Mesenchymal stem cell (in vitro differentiated cells and primary cell): Measurements from ENCODE around the gene IL24.

Experiments used
- DNase-seq: peaks from one replicate; pipeline ENCODE4 v3.0.0-alpha.2; 2013
- H2AFZ ChIP-seq: one replicate; pipeline ENCODE4 v1.6.1; 2013; ENCODE audit warnings: low read depth, mild to moderate bottlenecking, control low read depth, inconsistent platforms, low read length, moderate library complexity
- H2AK5ac ChIP-seq: 2 replicates; pipeline ENCODE4 v1.6.1; 2013; ENCODE audit warnings: low read length, moderate library complexity, mild to moderate bottlenecking, inconsistent platforms; ENCODE audit not compliant: severe bottlenecking
- H2BK120ac ChIP-seq: one replicate; pipeline ENCODE4 v1.6.1; 2013; ENCODE audit warnings: low read depth, mild to moderate bottlenecking, inconsistent platforms, low read length, moderate library complexity
- H2BK12ac ChIP-seq, 2 experiments: one replicate each; pipeline ENCODE4 v1.6.1; 2013; ENCODE audit warnings: inconsistent platforms in 2 of 2, low read length in 2 of 2, mild to moderate bottlenecking in 2 of 2, moderate library complexity in 2 of 2, control low read depth in 1 of 2
- H2BK15ac ChIP-seq: one replicate; pipeline ENCODE4 v1.6.1; 2013; ENCODE audit warnings: mild to moderate bottlenecking, low read depth, inconsistent platforms; ENCODE audit not compliant: poor library complexity, severe bottlenecking
- H2BK5ac ChIP-seq: 2 replicates; pipeline ENCODE4 v1.6.1; 2013; ENCODE audit warnings: low read depth, mild to moderate bottlenecking, low read length, control low read depth, inconsistent platforms; ENCODE audit not compliant: poor library complexity, severe bottlenecking
- H3K14ac ChIP-seq, 2 experiments: one replicate each; pipeline ENCODE4 v1.6.1; 2013; ENCODE audit warnings: inconsistent platforms in 2 of 2, low read length in 2 of 2, control low read depth in 1 of 2, mild to moderate bottlenecking in 1 of 2, moderate library complexity in 1 of 2
- H3K18ac ChIP-seq, 2 experiments: one replicate each; pipeline ENCODE4 v1.6.1; 2013; ENCODE audit warnings: inconsistent platforms in 2 of 2, low read length in 2 of 2, control low read depth in 1 of 2, low read depth in 1 of 2, mild to moderate bottlenecking in 1 of 2
- H3K23ac ChIP-seq, 2 experiments: one replicate each; pipeline ENCODE4 v1.6.1; 2013; ENCODE audit warnings: inconsistent platforms in 2 of 2, low read length in 2 of 2, mild to moderate bottlenecking in 2 of 2, moderate library complexity in 2 of 2, control low read depth in 1 of 2
- H3K27ac ChIP-seq: 2 replicates; pipeline ENCODE4 v1.5.1; 2013; ENCODE audit warnings: mild to moderate bottlenecking, moderate library complexity, low read length, control low read depth, inconsistent platforms; ENCODE audit not compliant: poor library complexity, severe bottlenecking
- H3K27me3 ChIP-seq, 2 experiments: 2 replicates each; pipeline versions ENCODE4 v1.6.1 to v1.7.0; 2013; ENCODE audit warnings: low read length in 2 of 2, mild to moderate bottlenecking in 2 of 2, moderate library complexity in 2 of 2, control low read depth in 1 of 2, inconsistent platforms in 1 of 2; ENCODE audit not compliant: control insufficient read depth in 1 of 2, insufficient read depth in 1 of 2
- H3K36me3 ChIP-seq, 2 experiments: 2 replicates each; pipeline versions ENCODE4 v1.6.1 to v1.7.0; 2013; ENCODE audit warnings: low read length in 2 of 2, control low read depth in 1 of 2, inconsistent platforms in 1 of 2, low read depth in 1 of 2, mild to moderate bottlenecking in 1 of 2; ENCODE audit not compliant: insufficient read depth in 2 of 2, control insufficient read depth in 1 of 2
- H3K4ac ChIP-seq, 2 experiments: one replicate each; pipeline ENCODE4 v1.6.1; 2013; ENCODE audit warnings: inconsistent platforms in 2 of 2, low read length in 2 of 2, mild to moderate bottlenecking in 2 of 2, moderate library complexity in 2 of 2, control low read depth in 1 of 2, low read depth in 1 of 2
- H3K4me1 ChIP-seq: 2 replicates; pipeline ENCODE4 v1.6.1; 2013; ENCODE audit warnings: low read depth, low read length, control low read depth; ENCODE audit not compliant: control insufficient read depth, insufficient read depth
- H3K4me2 ChIP-seq: 2 replicates; pipeline ENCODE4 v1.6.1; 2013; ENCODE audit warnings: low read length, mild to moderate bottlenecking, inconsistent platforms; ENCODE audit not compliant: poor library complexity, severe bottlenecking
- H3K4me3 ChIP-seq, 2 experiments: 2 replicates each; pipeline versions ENCODE4 v1.5.1 to v1.7.0; 2013; ENCODE audit warnings: low read length in 2 of 2, mild to moderate bottlenecking in 2 of 2, control low read depth in 1 of 2, low read depth in 1 of 2; ENCODE audit not compliant: insufficient read depth in 1 of 2
- H3K79me1 ChIP-seq: replicated peaks from 2 replicates; pipeline ENCODE4 v1.6.1; 2013; ENCODE audit warnings: mild to moderate bottlenecking, control low read depth, low read length, inconsistent platforms; ENCODE audit not compliant: poor library complexity, severe bottlenecking
- H3K9ac ChIP-seq: 2 replicates; pipeline ENCODE4 v1.7.0; 2013; ENCODE audit warnings: mild to moderate bottlenecking, low read length, moderate library complexity
- H3K9me3 ChIP-seq: 2 replicates; pipeline ENCODE4 v1.7.0; 2013; ENCODE audit warnings: mild to moderate bottlenecking, low read length; ENCODE audit not compliant: control insufficient read depth
- H4K8ac ChIP-seq: one replicate; pipeline ENCODE4 v1.6.1; 2013; ENCODE audit warnings: inconsistent platforms, mild to moderate bottlenecking, low read length, moderate library complexity
- H4K91ac ChIP-seq: one replicate; pipeline ENCODE4 v1.6.1; 2013; ENCODE audit warnings: mild to moderate bottlenecking, low read length, inconsistent platforms
- WGBS: methylation state at CpG from one replicate; pipeline ENCODE4 v1.1.7; 2013; ENCODE audit warnings: mixed read lengths; 5-methylcytosine and 5-hydroxymethylcytosine counted together

The IL24 gene

GRCh38 chr1:206941766-206942418 lies 44.6 kb downstream of the IL24 start:
- H3K4ac ChIP-seq, result no peak overlapping the region
- H3K4me3 ChIP-seq, result no peak overlapping the region
- no peak overlapping the region for H2BK15ac ChIP-seq
- H4K8ac ChIP-seq, result no peak overlapping the region
- no peak overlapping the region for H3K14ac ChIP-seq
- no peak overlapping the region for H2BK5ac ChIP-seq
- no peak overlapping the region for H2BK12ac ChIP-seq
- no peak overlapping the region for H3K23ac ChIP-seq
- 64% methylated on average over 3 of the region's 6 CpGs for WGBS
- no peaks in the 10 kb centered on the region for H3K79me1 ChIP-seq
- H2BK120ac ChIP-seq, result no peak overlapping the region
- no peaks in the 10 kb centered on the region for H3K36me3 ChIP-seq
- H3K27me3 ChIP-seq, result peaks cover 7 to 70% of the 10 kb centered on the region in 2 experiments
- H3K27ac ChIP-seq, result no peak overlapping the region
- peak overlapping the region; percentile 72 for H2AK5ac ChIP-seq
- H3K4me2 ChIP-seq, result no peak overlapping the region
- H2AFZ ChIP-seq, result no peak overlapping the region
- H4K91ac ChIP-seq, result no peak overlapping the region
- H3K18ac ChIP-seq, result no peak overlapping the region
- H3K4me1 ChIP-seq, result peaks cover 4% of the 10 kb centered on the region
- H3K9me3 ChIP-seq, result no peaks in the 10 kb centered on the region
- no peak overlapping the region for H3K9ac ChIP-seq
- no peak for DNase-seq

- Histone ChIP-seq H3K79me1 (no peaks in the 10 kb centered on the region), H2AFZ (no peak overlapping the region), H3K9ac (no peak overlapping the region), H3K4ac (no peak overlapping the region), H3K4me3 (no peak overlapping the region), H2BK5ac (no peak overlapping the region), H2AK5ac (no peak overlapping the region), H3K27me3 (peaks cover 7 to 79% of the 10 kb centered on the region in 2 experiments), H2BK120ac (no peak overlapping the region), H3K9me3 (peaks cover 3% of the 10 kb centered on the region), H3K27ac (no peak overlapping the region), H4K91ac (no peak overlapping the region), H3K4me1 (peaks cover 6% of the 10 kb centered on the region), H3K23ac (no peak overlapping the region), H3K18ac (no peak overlapping the region), H3K14ac (no peak overlapping the region), H3K36me3 (no peaks in the 10 kb centered on the region), H2BK12ac (no peak overlapping the region), H3K4me2 (no peak overlapping the region), H2BK15ac (no peak overlapping the region), H4K8ac (no peak overlapping the region)
- no peak for DNase-seq
- WGBS, result 72% methylated on average over 5 of the region's 5 CpGs
Observed at GRCh38 chr1:206944703-206945102, 47.5 kb downstream of the IL24 start.

- no peak overlapping the region for H2BK15ac ChIP-seq
- no peaks in the 10 kb centered on the region for H3K36me3 ChIP-seq
- no peak overlapping the region for H3K9ac ChIP-seq
- no peak overlapping the region for H2BK12ac ChIP-seq
- peaks cover 6% of the 10 kb centered on the region for H3K4me1 ChIP-seq
- no peak overlapping the region for H2AK5ac ChIP-seq
- H3K18ac ChIP-seq, result no peak overlapping the region
- H3K4me2 ChIP-seq, result no peak overlapping the region
- peaks cover 7 to 81% of the 10 kb centered on the region in 2 experiments for H3K27me3 ChIP-seq
- DNase-seq, result no peak
- no peak overlapping the region for H3K27ac ChIP-seq
- H2BK5ac ChIP-seq, result no peak overlapping the region
- H3K14ac ChIP-seq, result no peak overlapping the region
- WGBS, result 88% methylated on average over 4 of the region's 4 CpGs
- no peak overlapping the region for H2BK120ac ChIP-seq
- H3K4me3 ChIP-seq, result no peak overlapping the region
- no peaks in the 10 kb centered on the region for H3K79me1 ChIP-seq
- no peak overlapping the region for H2AFZ ChIP-seq
- peaks cover 8% of the 10 kb centered on the region for H3K9me3 ChIP-seq
- no peak overlapping the region for H3K23ac ChIP-seq
- H4K8ac ChIP-seq, result no peak overlapping the region
- H4K91ac ChIP-seq, result no peak overlapping the region
- H3K4ac ChIP-seq, result no peak overlapping the region
Observed at GRCh38 chr1:206945779-206946178, 48.5 kb downstream of the IL24 start.

GRCh38 chr1:206946261-206946660 lies 49.0 kb downstream of the IL24 start, which contains the start of gene PIGR:
PIGR (minus strand) TSS chr1:206946466; CDS start chr1:206940531, 5,935 bp downstream.
- Histone ChIP-seq H2AK5ac (peak within 1 kb of the TSS; percentile 32), H3K4me1 (peaks cover 7% of the 10 kb centered on the region), H2BK12ac (no peak within 1 kb of the TSS), H3K27ac (no peak within 1 kb of the TSS), H3K18ac (no peak within 1 kb of the TSS), H3K23ac (no peak within 1 kb of the TSS), H3K4me3 (no peak within 1 kb of the TSS), H3K27me3 (peaks cover 7 to 81% of the 10 kb centered on the region in 2 experiments), H3K9me3 (peaks cover 8% of the 10 kb centered on the region), H3K14ac (no peak within 1 kb of the TSS), H2BK5ac (no peak within 1 kb of the TSS), H2AFZ (no peak within 1 kb of the TSS), H3K79me1 (no peaks in the 10 kb centered on the region), H3K36me3 (no peaks in the 10 kb centered on the region), H3K4ac (no peak within 1 kb of the TSS), H2BK15ac (no peak within 1 kb of the TSS), H4K8ac (no peak within 1 kb of the TSS), H3K4me2 (no peak within 1 kb of the TSS), H2BK120ac (no peak within 1 kb of the TSS), H3K9ac (no peak within 1 kb of the TSS), H4K91ac (no peak within 1 kb of the TSS)
- DNase-seq, result no peak
- WGBS, result 79% methylated on average over 7 of the region's 7 CpGs
